NCI-H1092 treated with DMSO at 0.1 percent for 48 hours (cell line): ENCODE results near the gene DUSP7.

Source experiments
- DNase-seq: peaks from one replicate; lab custom pipeline; 2025; lab: John Stamatoyannopoulos, UW

DUSP7 gene

GRCh38 chr3:52056521-52056967, at the start of gene DUSP7:
Gene DUSP7 (minus strand): TSS chr3:52056571. CDS start chr3:52056366, 205 bp downstream.
- DNase-seq = peak; percentile 42

GRCh38 chr3:52104684-52105640, 48.6 kb upstream of the DUSP7 start:
- DNase-seq = no peak

- no peak for DNase-seq
Observed at GRCh38 chr3:52102934-52103333, 46.6 kb upstream of the DUSP7 start.

- DNase-seq = no peak
Observed at GRCh38 chr3:52099001-52099401, 42.6 kb upstream of the DUSP7 start.

GRCh38 chr3:52097851-52098507, 41.6 kb upstream of the DUSP7 start:
- DNase-seq = no peak

GRCh38 chr3:52095990-52096775, 39.8 kb upstream of the DUSP7 start:
- DNase-seq = no peak

- no peak for DNase-seq
Observed at GRCh38 chr3:52094571-52095485, 38.5 kb upstream of the DUSP7 start.

GRCh38 chr3:52093756-52094545, 37.6 kb upstream of the DUSP7 start:
- DNase-seq = no peak

- DNase-seq = no peak
Observed at GRCh38 chr3:52092891-52093290, 36.5 kb upstream of the DUSP7 start.

GRCh38 chr3:52092271-52092660, 35.9 kb upstream of the DUSP7 start:
- no peak for DNase-seq

- DNase-seq = no peak
Observed at GRCh38 chr3:52091586-52092270, 35.4 kb upstream of the DUSP7 start.

GRCh38 chr3:52090933-52091468, 34.6 kb upstream of the DUSP7 start:
- DNase-seq = no peak

GRCh38 chr3:52090131-52090932, 34.0 kb upstream of the DUSP7 start:
- DNase-seq = no peak

GRCh38 chr3:52089691-52090090, 33.3 kb upstream of the DUSP7 start:
- no peak for DNase-seq

- DNase-seq = no peak
Observed at GRCh38 chr3:52088445-52089367, 32.3 kb upstream of the DUSP7 start.

- DNase-seq = no peak
Observed at GRCh38 chr3:52087731-52088130, 31.4 kb upstream of the DUSP7 start.

GRCh38 chr3:52086976-52087663, 30.7 kb upstream of the DUSP7 start:
- no peak for DNase-seq
